HG02763 (cell line): Measurements from ENCODE around the gene GRAMD2B.
"Not testable (repeated sequence)": the region's sequence is repeated elsewhere in the genome, so short reads cannot be mapped to it uniquely, and the experiment has no call there.

ENCODE experiments used
- ATAC-seq: cut with Tn5 transposase; IDR thresholded peaks from one replicate; pipeline ENCODE4 v1.9.1; 2021; ENCODE audit warnings: mild to moderate bottlenecking, moderate library complexity; ENCODE audit not compliant: unreplicated experiment

GRAMD2B gene

GRCh38 chr5:126422994-126423788 is at the start of gene GRAMD2B:
Gene GRAMD2B, plus strand, starts transcription at chr5:126423409. Its CDS starts 198 bp downstream, at chr5:126423607.
- ATAC-seq, result peak; percentile 81

GRCh38 chr5:126374109-126374416 is 49.1 kb upstream of the GRAMD2B start:
- no peak for ATAC-seq

- ATAC-seq, result no peak
These were observed 46.8 kb upstream of the GRAMD2B start for GRCh38 chr5:126376443-126376842.

- no peak for ATAC-seq
These were observed 45.8 kb upstream of the GRAMD2B start for GRCh38 chr5:126377424-126377823.

GRCh38 chr5:126380316-126380715 is 42.9 kb upstream of the GRAMD2B start:
- ATAC-seq, result not testable (repeated sequence)

- no peak for ATAC-seq
These were observed 40.0 kb upstream of the GRAMD2B start for GRCh38 chr5:126383246-126383645.

GRCh38 chr5:126383776-126384175 is 39.4 kb upstream of the GRAMD2B start:
- ATAC-seq, result no peak

GRCh38 chr5:126384985-126385384 is 38.2 kb upstream of the GRAMD2B start:
- no peak for ATAC-seq

- no peak for ATAC-seq
These were observed 37.4 kb upstream of the GRAMD2B start for GRCh38 chr5:126385524-126386502.

- ATAC-seq, result no peak
These were observed 34.0 kb upstream of the GRAMD2B start for GRCh38 chr5:126389179-126389578.

- no peak for ATAC-seq
These were observed 33.2 kb upstream of the GRAMD2B start for GRCh38 chr5:126390051-126390450.

GRCh38 chr5:126391386-126391785 is 31.8 kb upstream of the GRAMD2B start:
- no peak for ATAC-seq

GRCh38 chr5:126394211-126394788 is 28.9 kb upstream of the GRAMD2B start:
- ATAC-seq, result no peak

GRCh38 chr5:126395198-126395597 is 28.0 kb upstream of the GRAMD2B start:
- ATAC-seq, result no peak

- ATAC-seq, result no peak
These were observed 27.6 kb upstream of the GRAMD2B start for GRCh38 chr5:126395605-126396004.

GRCh38 chr5:126396721-126397120 is 26.5 kb upstream of the GRAMD2B start:
- ATAC-seq, result not testable (repeated sequence)

- ATAC-seq, result no peak
These were observed 24.4 kb upstream of the GRAMD2B start for GRCh38 chr5:126398791-126399190.

GRCh38 chr5:126400621-126401251 is 22.5 kb upstream of the GRAMD2B start:
- ATAC-seq, result no peak

- no peak for ATAC-seq
These were observed 20.3 kb upstream of the GRAMD2B start for GRCh38 chr5:126402621-126403555.

- ATAC-seq, result no peak
These were observed 19.3 kb upstream of the GRAMD2B start for GRCh38 chr5:126403876-126404275.
